CD4-positive, CD25-positive, alpha-beta regulatory T cell (primary cell): ENCODE measurements around the gene NAALADL2. TPM values are rescaled to one million over a fixed set of nuclear protein-coding genes. Genes with fewer than 3 reads are reported as not detected.

Source experiments
- ATAC-seq, 2 donors: fragments of 150-1000 bp; cut with Tn5 transposase; one replicate each; pipeline ENCODE4 v1.10.0; 2021; ENCODE audit warnings: low read depth in 2 of 2, moderate number of reproducible peaks in 2 of 2, moderate library complexity in 1 of 2
- DNase-seq, 3 donors: peaks; one replicate each; pipeline versions ENCODE4 v3.0.0 to v3.0.0-alpha.2; 2012 to 2022; ENCODE audit warnings: mixed read lengths in 1 of 3
- H3K27ac ChIP-seq: one replicate; pipeline ENCODE4 v1.7.0; 2013; ENCODE audit warnings: mild to moderate bottlenecking, low read length; ENCODE audit not compliant: insufficient read depth, poor library complexity, severe bottlenecking
- H3K27me3 ChIP-seq: one replicate; pipeline ENCODE4 v1.7.0; 2013; ENCODE audit warnings: low read length; ENCODE audit not compliant: control insufficient read depth, insufficient read depth
- H3K36me3 ChIP-seq: one replicate; pipeline ENCODE4 v1.7.0; 2013; ENCODE audit warnings: mild to moderate bottlenecking, low read length, moderate library complexity; ENCODE audit not compliant: control insufficient read depth, insufficient read depth
- H3K4me1 ChIP-seq: 2 replicates; pipeline ENCODE4 v1.7.0; 2013; ENCODE audit warnings: mild to moderate bottlenecking, low read length; ENCODE audit not compliant: insufficient read depth, control insufficient read depth, poor library complexity, severe bottlenecking
- H3K4me3 ChIP-seq: one replicate; pipeline ENCODE4 v1.7.0; 2013; ENCODE audit warnings: low read depth, mild to moderate bottlenecking, low read length, moderate library complexity
- H3K9me3 ChIP-seq, 2 experiments: 1 replicate in 1 of 2; 2 replicates in 1 of 2; pipeline ENCODE4 v1.7.0; 2013; ENCODE audit warnings: low read length in 2 of 2, mild to moderate bottlenecking in 1 of 2, moderate library complexity in 1 of 2; ENCODE audit not compliant: control insufficient read depth in 2 of 2
- H3K27ac Mint-ChIP-seq, 3 donors: one replicate each; pipeline ENCODE4 v1.8.0; 2020 to 2022; ENCODE audit warnings: mild to moderate bottlenecking in 3 of 3, mixed read lengths in 3 of 3, moderate library complexity in 2 of 3
- H3K27me3 Mint-ChIP-seq: one replicate; pipeline ENCODE4 v1.8.0; 2022; ENCODE audit warnings: mild to moderate bottlenecking, mixed read lengths
- H3K36me3 Mint-ChIP-seq: one replicate; pipeline ENCODE4 v1.8.0; 2020; ENCODE audit warnings: mixed read lengths
- H3K4me1 Mint-ChIP-seq, 4 donors: one replicate each; pipeline ENCODE4 v1.8.0; 2020 to 2022; ENCODE audit warnings: mixed read lengths in 4 of 4, mild to moderate bottlenecking in 1 of 4
- H3K4me3 Mint-ChIP-seq, 4 donors: one replicate each; pipeline ENCODE4 v1.8.0; 2020 to 2022; ENCODE audit warnings: mild to moderate bottlenecking in 4 of 4, mixed read lengths in 4 of 4, moderate library complexity in 3 of 4
- H3K9me3 Mint-ChIP-seq, 7 donors: one replicate each; pipeline ENCODE4 v1.8.0; 2020 to 2022; ENCODE audit warnings: mixed read lengths in 7 of 7, mild to moderate bottlenecking in 3 of 7, moderate library complexity in 2 of 7
- polyA plus RNA-seq, 4 donors: library from polyadenylated mRNA; unstranded; fragments of 300-500 nt; fragmentation: Illumina TruSeq; gene quantifications; one replicate each; pipeline ENCODE4 v1.2.3, GENCODE V29; 2021
- total RNA-seq: library from RNA; stranded (reverse); gene quantifications from one replicate; pipeline ENCODE4 v1.2.3, GENCODE V29; 2022

The NAALADL2 gene
- total and polyA plus RNA-seq, 5 donors from 2014 or later = not detected

- no peaks in the 10 kb centered on the region for H3K36me3 ChIP-seq
- H3K27ac ChIP-seq = no peak overlapping the region
- no peak overlapping the region for H3K4me3 Mint-ChIP-seq
- H3K4me1 Mint-ChIP-seq = no peaks in the 10 kb centered on the region
- H3K9me3 ChIP-seq = no peaks in the 10 kb centered on the region
- H3K9me3 Mint-ChIP-seq = peaks cover 0 to 4% (median 1%) of the 10 kb centered on the region in 7 donors
- no peak overlapping the region for H3K27ac Mint-ChIP-seq
- DNase-seq (no peak), ATAC-seq (no peak)
- H3K36me3 Mint-ChIP-seq = no peaks in the 10 kb centered on the region
- H3K4me1 ChIP-seq = no peaks in the 10 kb centered on the region
- H3K27me3 Mint-ChIP-seq = no peaks in the 10 kb centered on the region
- no peaks in the 10 kb centered on the region for H3K27me3 ChIP-seq
- no peak overlapping the region for H3K4me3 ChIP-seq
Observed at GRCh38 chr3:175311404-175311803, 452.3 kb downstream of the NAALADL2 start.

- H3K36me3 Mint-ChIP-seq = no peaks in the 10 kb centered on the region
- H3K9me3 Mint-ChIP-seq = peaks cover 0 to 4% (median 1%) of the 10 kb centered on the region in 7 donors
Observed at GRCh38 chr3:175311946-175312345, 452.8 kb downstream of the NAALADL2 start.

GRCh38 chr3:175312791-175313190 is 453.7 kb downstream of the NAALADL2 start:
- Mint-ChIP-seq H3K27me3 (no peaks in the 10 kb centered on the region), H3K36me3 (no peaks in the 10 kb centered on the region)
- H3K27me3 ChIP-seq = no peaks in the 10 kb centered on the region

More at GRCh38 chr3:175311946-175312345, 452.8 kb downstream of the NAALADL2 start:
- no peak overlapping the region for H3K27ac Mint-ChIP-seq
- Histone ChIP-seq H3K27me3 (no peaks in the 10 kb centered on the region), H3K9me3 (no peaks in the 10 kb centered on the region), H3K36me3 (no peaks in the 10 kb centered on the region), H3K4me3 (no peak overlapping the region), H3K4me1 (no peaks in the 10 kb centered on the region), H3K27ac (no peak overlapping the region)
- no peaks in the 10 kb centered on the region for H3K27me3 Mint-ChIP-seq
- no peaks in the 10 kb centered on the region for H3K4me1 Mint-ChIP-seq
- DNase-seq = no peak
- no peak for ATAC-seq
- no peak overlapping the region for H3K4me3 Mint-ChIP-seq

GRCh38 chr3:175316799-175317198 is 457.7 kb downstream of the NAALADL2 start:
- no peaks in the 10 kb centered on the region for H3K27me3 Mint-ChIP-seq

More at GRCh38 chr3:175312791-175313190, 453.7 kb downstream of the NAALADL2 start:
- Histone ChIP-seq H3K4me3 (no peak overlapping the region), H3K4me1 (no peaks in the 10 kb centered on the region), H3K9me3 (no peaks in the 10 kb centered on the region), H3K27ac (no peak overlapping the region), H3K36me3 (no peaks in the 10 kb centered on the region)
- no peak overlapping the region for H3K4me3 Mint-ChIP-seq
- H3K4me1 Mint-ChIP-seq = no peaks in the 10 kb centered on the region
- ATAC-seq (no peak), DNase-seq (no peak)
- H3K9me3 Mint-ChIP-seq = peaks cover 0 to 4% (median 1%) of the 10 kb centered on the region in 7 donors
- no peak overlapping the region for H3K27ac Mint-ChIP-seq

GRCh38 chr3:175325440-175325839 is 466.3 kb downstream of the NAALADL2 start:
- peaks cover 0 to under 1% of the 10 kb centered on the region in 2 experiments for H3K9me3 ChIP-seq
- Mint-ChIP-seq H3K27me3 (no peaks in the 10 kb centered on the region), H3K36me3 (no peaks in the 10 kb centered on the region)

More at GRCh38 chr3:175316799-175317198, 457.7 kb downstream of the NAALADL2 start:
- H3K27me3 ChIP-seq = no peaks in the 10 kb centered on the region
- H3K36me3 ChIP-seq = no peaks in the 10 kb centered on the region
- Mint-ChIP-seq H3K27ac (no peak overlapping the region), H3K4me3 (no peak overlapping the region), H3K36me3 (no peaks in the 10 kb centered on the region), H3K9me3 (peaks cover 0 to 6% (median 1%) of the 10 kb centered on the region in 7 donors), H3K4me1 (no peaks in the 10 kb centered on the region)
- no peak overlapping the region for H3K27ac ChIP-seq
- no peak overlapping the region for H3K4me3 ChIP-seq
- DNase-seq = no peak
- peaks cover 0 to 4% of the 10 kb centered on the region in 2 experiments for H3K9me3 ChIP-seq
- no peaks in the 10 kb centered on the region for H3K4me1 ChIP-seq
- no peak for ATAC-seq

GRCh38 chr3:175326041-175326440 is 466.9 kb downstream of the NAALADL2 start:
- no peaks in the 10 kb centered on the region for H3K9me3 ChIP-seq
- peaks cover 1 to 20% (median 5%) of the 10 kb centered on the region in 7 donors for H3K9me3 Mint-ChIP-seq
- no peaks in the 10 kb centered on the region for H3K27me3 ChIP-seq
- H3K36me3 Mint-ChIP-seq = no peaks in the 10 kb centered on the region
- no peak overlapping the region for H3K4me3 ChIP-seq
- no peaks in the 10 kb centered on the region for H3K27me3 Mint-ChIP-seq
- no peaks in the 10 kb centered on the region for H3K36me3 ChIP-seq
- ATAC-seq = no peak
- no peak for DNase-seq
- no peak overlapping the region for H3K4me3 Mint-ChIP-seq
- H3K4me1 ChIP-seq = no peaks in the 10 kb centered on the region
- H3K4me1 Mint-ChIP-seq = peaks cover 0 to 4% (median 0%) of the 10 kb centered on the region in 4 donors
- no peak overlapping the region for H3K27ac ChIP-seq
- no peak overlapping the region for H3K27ac Mint-ChIP-seq

More at GRCh38 chr3:175325440-175325839, 466.3 kb downstream of the NAALADL2 start:
- Histone ChIP-seq H3K4me1 (no peaks in the 10 kb centered on the region), H3K4me3 (no peak overlapping the region), H3K27ac (no peak overlapping the region), H3K36me3 (no peaks in the 10 kb centered on the region), H3K27me3 (no peaks in the 10 kb centered on the region)
- DNase-seq = no peak
- H3K4me1 Mint-ChIP-seq = peaks cover 0 to 4% (median 0%) of the 10 kb centered on the region in 4 donors
- H3K27ac Mint-ChIP-seq = no peak overlapping the region
- H3K4me3 Mint-ChIP-seq = no peak overlapping the region
- peaks cover 1 to 20% (median 5%) of the 10 kb centered on the region in 7 donors for H3K9me3 Mint-ChIP-seq
- no peak for ATAC-seq

- H3K36me3 ChIP-seq = no peaks in the 10 kb centered on the region
- H3K36me3 Mint-ChIP-seq = no peaks in the 10 kb centered on the region
- no peaks in the 10 kb centered on the region for H3K4me1 ChIP-seq
- ATAC-seq = no peak
- H3K27ac Mint-ChIP-seq = no peak overlapping the region
- no peaks in the 10 kb centered on the region for H3K27me3 Mint-ChIP-seq
- no peak for DNase-seq
- H3K27me3 ChIP-seq = no peaks in the 10 kb centered on the region
- H3K4me1 Mint-ChIP-seq = peaks cover 0 to 4% (median 0%) of the 10 kb centered on the region in 4 donors
- H3K4me3 Mint-ChIP-seq = no peak overlapping the region
- H3K27ac ChIP-seq = no peak overlapping the region
- peaks cover 3 to 28% (median 8%) of the 10 kb centered on the region in 7 donors for H3K9me3 Mint-ChIP-seq
- no peak overlapping the region for H3K4me3 ChIP-seq
- H3K9me3 ChIP-seq = no peaks in the 10 kb centered on the region
Observed at GRCh38 chr3:175329373-175329772, 470.2 kb downstream of the NAALADL2 start.

GRCh38 chr3:175335229-175335628 is 476.1 kb downstream of the NAALADL2 start:
- no peak overlapping the region for H3K27ac Mint-ChIP-seq
- H3K27ac ChIP-seq = no peak overlapping the region
- no peaks in the 10 kb centered on the region for H3K4me1 ChIP-seq
- ATAC-seq (no peak), DNase-seq (no peak)
- H3K36me3 ChIP-seq = no peaks in the 10 kb centered on the region
- H3K9me3 Mint-ChIP-seq = peaks cover 2 to 11% (median 7%) of the 10 kb centered on the region in 7 donors
- H3K4me3 ChIP-seq = no peak overlapping the region
- H3K4me3 Mint-ChIP-seq = no peak overlapping the region
- no peaks in the 10 kb centered on the region for H3K4me1 Mint-ChIP-seq
- no peaks in the 10 kb centered on the region for H3K36me3 Mint-ChIP-seq
- no peaks in the 10 kb centered on the region for H3K27me3 Mint-ChIP-seq
- no peaks in the 10 kb centered on the region for H3K27me3 ChIP-seq
- H3K9me3 ChIP-seq = no peaks in the 10 kb centered on the region
